HepG2 (cell line): Measurements from ENCODE around the gene TBC1D16.
"Not testable (repeated sequence)": the region's sequence is repeated elsewhere in the genome, so short reads cannot be mapped to it uniquely, and the experiment has no call there.

Experiments used
- ATM ChIP-seq: fragments of 450-650 bp; IDR thresholded peaks from 2 replicates; pipeline ENCODE4 v1.7.1; 2017; ENCODE audit warnings: mild to moderate bottlenecking, borderline replicate concordance
- FOXJ3 ChIP-seq: sonication (generic); formaldehyde crosslinking; IDR thresholded peaks from 2 replicates; pipeline ENCODE4 v1.4.0; 2020; ENCODE audit warnings: missing genetic modification reagents, mild to moderate bottlenecking, borderline replicate concordance
- HDAC2 ChIP-seq: sonication (generic); formaldehyde crosslinking; IDR thresholded peaks from 2 replicates; pipeline ENCODE4 v1.4.0; 2020; ENCODE audit warnings: missing genetic modification reagents
- HMG20B ChIP-seq: conservative IDR thresholded peaks from 2 replicates; pipeline ENCODE4 v1.6.1; 2016; ENCODE audit warnings: missing genetic modification reagents, missing compliant biosample characterization
- MAFK ChIP-seq, 2 experiments: IDR thresholded peaks in 1 of 2; conservative IDR thresholded peaks in 1 of 2; 2 replicates each; pipeline ENCODE4 v1.6.1; 2011; ENCODE audit warnings: improper control_type of control experiment in 2 of 2, low read length in 2 of 2
- POLR2A ChIP-seq, 2 experiments: IDR thresholded peaks; 2 replicates each; pipeline ENCODE4 v1.6.1; 2011; ENCODE audit warnings: low read depth in 2 of 2, low read length in 2 of 2, mild to moderate bottlenecking in 1 of 2, moderate library complexity in 1 of 2; ENCODE audit not compliant: insufficient read depth in 1 of 2
- POLR2G ChIP-seq: fragments of 200-400 bp; formaldehyde crosslinking; IDR thresholded peaks from 2 replicates; pipeline ENCODE4 v1.6.1; 2018; ENCODE audit warnings: mild to moderate bottlenecking, low read depth, low read length, moderate library complexity
- ZNF878 ChIP-seq: sonication (generic); formaldehyde crosslinking; IDR thresholded peaks from 2 replicates; pipeline ENCODE4 v1.8.1; 2023; ENCODE audit warnings: mild to moderate bottlenecking, missing genetic modification reagents, moderate library complexity
- ZSCAN25 ChIP-seq: sonication (generic); formaldehyde crosslinking; IDR thresholded peaks from 2 replicates; pipeline ENCODE4 v1.8.0; 2022; ENCODE audit warnings: mild to moderate bottlenecking, missing genetic modification reagents
- TF ChIP-seq, protein P1 (sequence below): sonication (generic); formaldehyde crosslinking; IDR thresholded peaks from 2 replicates; pipeline ENCODE4 v1.5.0; 2020; ENCODE audit warnings: mild to moderate bottlenecking, missing genetic modification reagents, moderate library complexity
- TF ChIP-seq, protein P2 (sequence below): sonication (generic); formaldehyde crosslinking; IDR thresholded peaks from 2 replicates; pipeline ENCODE4 v1.8.0; 2022; ENCODE audit warnings: mild to moderate bottlenecking, missing genetic modification reagents, moderate library complexity
- TF ChIP-seq, protein P3 (sequence below): sonication (generic); formaldehyde crosslinking; IDR thresholded peaks from 2 replicates; pipeline ENCODE4 v1.5.1; 2020; ENCODE audit warnings: mild to moderate bottlenecking, missing genetic modification reagents, moderate library complexity
- TF ChIP-seq, protein P4 (sequence below): IDR thresholded peaks from 2 replicates; pipeline ENCODE4 v1.6.1; 2016

DNA sequence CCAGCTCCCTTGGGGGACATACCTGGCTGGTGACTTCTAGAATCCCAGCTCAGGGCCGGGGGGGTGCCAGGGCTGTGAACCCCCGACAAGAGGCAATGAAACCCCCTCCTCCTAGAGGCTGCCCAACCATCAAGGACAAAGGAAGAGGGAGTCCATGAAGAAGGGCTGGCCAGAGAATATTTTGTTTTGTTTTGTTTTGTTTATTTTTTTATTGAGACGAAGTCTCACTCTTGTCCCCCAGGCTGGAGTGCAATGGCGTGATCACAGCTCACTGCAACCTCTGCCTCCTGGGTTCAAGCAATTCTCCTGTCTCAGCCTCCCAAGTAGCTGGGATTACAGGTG lies 41.5 kb downstream of the TBC1D16 start:
- TF ChIP-seq, protein P1, sequence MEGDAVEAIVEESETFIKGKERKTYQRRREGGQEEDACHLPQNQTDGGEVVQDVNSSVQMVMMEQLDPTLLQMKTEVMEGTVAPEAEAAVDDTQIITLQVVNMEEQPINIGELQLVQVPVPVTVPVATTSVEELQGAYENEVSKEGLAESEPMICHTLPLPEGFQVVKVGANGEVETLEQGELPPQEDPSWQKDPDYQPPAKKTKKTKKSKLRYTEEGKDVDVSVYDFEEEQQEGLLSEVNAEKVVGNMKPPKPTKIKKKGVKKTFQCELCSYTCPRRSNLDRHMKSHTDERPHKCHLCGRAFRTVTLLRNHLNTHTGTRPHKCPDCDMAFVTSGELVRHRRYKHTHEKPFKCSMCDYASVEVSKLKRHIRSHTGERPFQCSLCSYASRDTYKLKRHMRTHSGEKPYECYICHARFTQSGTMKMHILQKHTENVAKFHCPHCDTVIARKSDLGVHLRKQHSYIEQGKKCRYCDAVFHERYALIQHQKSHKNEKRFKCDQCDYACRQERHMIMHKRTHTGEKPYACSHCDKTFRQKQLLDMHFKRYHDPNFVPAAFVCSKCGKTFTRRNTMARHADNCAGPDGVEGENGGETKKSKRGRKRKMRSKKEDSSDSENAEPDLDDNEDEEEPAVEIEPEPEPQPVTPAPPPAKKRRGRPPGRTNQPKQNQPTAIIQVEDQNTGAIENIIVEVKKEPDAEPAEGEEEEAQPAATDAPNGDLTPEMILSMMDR, result not testable (repeated sequence)
- TF ChIP-seq POLR2A (IDR thresholded peaks at IDR 0.05; ENCODE audit: insufficient read depth in 1 of 2, low read depth in 2 of 2, low read length in 2 of 2); ATM; HDAC2 (CRISPR knock-in tag); ZSCAN25 (CRISPR knock-in tag); ZNF878 (CRISPR knock-in tag); HMG20B; FOXJ3; MAFK (conservative IDR thresholded peaks at IDR 0.05 in 1 of 2, IDR thresholded peaks at IDR 0.05 in 1 of 2; ENCODE audit: low read length in 2 of 2); POLR2G: not testable (repeated sequence)
- TF ChIP-seq, protein P2, sequence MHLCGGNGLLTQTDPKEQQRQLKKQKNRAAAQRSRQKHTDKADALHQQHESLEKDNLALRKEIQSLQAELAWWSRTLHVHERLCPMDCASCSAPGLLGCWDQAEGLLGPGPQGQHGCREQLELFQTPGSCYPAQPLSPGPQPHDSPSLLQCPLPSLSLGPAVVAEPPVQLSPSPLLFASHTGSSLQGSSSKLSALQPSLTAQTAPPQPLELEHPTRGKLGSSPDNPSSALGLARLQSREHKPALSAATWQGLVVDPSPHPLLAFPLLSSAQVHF (CRISPR knock-in tag), result not testable (repeated sequence)
- TF ChIP-seq, protein P3, sequence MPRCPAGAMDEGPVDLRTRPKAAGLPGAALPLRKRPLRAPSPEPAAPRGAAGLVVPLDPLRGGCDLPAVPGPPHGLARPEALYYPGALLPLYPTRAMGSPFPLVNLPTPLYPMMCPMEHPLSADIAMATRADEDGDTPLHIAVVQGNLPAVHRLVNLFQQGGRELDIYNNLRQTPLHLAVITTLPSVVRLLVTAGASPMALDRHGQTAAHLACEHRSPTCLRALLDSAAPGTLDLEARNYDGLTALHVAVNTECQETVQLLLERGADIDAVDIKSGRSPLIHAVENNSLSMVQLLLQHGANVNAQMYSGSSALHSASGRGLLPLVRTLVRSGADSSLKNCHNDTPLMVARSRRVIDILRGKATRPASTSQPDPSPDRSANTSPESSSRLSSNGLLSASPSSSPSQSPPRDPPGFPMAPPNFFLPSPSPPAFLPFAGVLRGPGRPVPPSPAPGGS (CRISPR knock-in tag), result not testable (repeated sequence)
- TF ChIP-seq, protein P4, sequence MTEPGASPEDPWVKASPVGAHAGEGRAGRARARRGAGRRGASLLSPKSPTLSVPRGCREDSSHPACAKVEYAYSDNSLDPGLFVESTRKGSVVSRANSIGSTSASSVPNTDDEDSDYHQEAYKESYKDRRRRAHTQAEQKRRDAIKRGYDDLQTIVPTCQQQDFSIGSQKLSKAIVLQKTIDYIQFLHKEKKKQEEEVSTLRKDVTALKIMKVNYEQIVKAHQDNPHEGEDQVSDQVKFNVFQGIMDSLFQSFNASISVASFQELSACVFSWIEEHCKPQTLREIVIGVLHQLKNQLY (CRISPR knock-in tag), result not testable (repeated sequence)
